HG03066 (cell line): Measurements from ENCODE around the gene STYK1.
"Not testable (repeated sequence)": the region's sequence is repeated elsewhere in the genome, so short reads cannot be mapped to it uniquely, and the experiment has no call there.

Source experiments
- ATAC-seq: cut with Tn5 transposase; IDR thresholded peaks from one replicate; pipeline ENCODE4 v1.9.1; 2021; ENCODE audit warnings: low read depth; ENCODE audit not compliant: unreplicated experiment

STYK1 gene

GRCh38 chr12:10690906-10691305 lies 17.1 kb upstream of the STYK1 start:
- no peak for ATAC-seq

- no peak for ATAC-seq
Observed at GRCh38 chr12:10689146-10689545, 15.3 kb upstream of the STYK1 start.

GRCh38 chr12:10688042-10688441 lies 14.2 kb upstream of the STYK1 start:
- ATAC-seq = no peak

GRCh38 chr12:10672231-10672868 lies 1.5 kb downstream of the STYK1 start:
- ATAC-seq = no peak

GRCh38 chr12:10669533-10669932 lies 4.3 kb downstream of the STYK1 start:
- ATAC-seq = no peak

GRCh38 chr12:10668526-10668925 lies 5.3 kb downstream of the STYK1 start:
- no peak for ATAC-seq

GRCh38 chr12:10667581-10667980 lies 6.3 kb downstream of the STYK1 start:
- ATAC-seq = no peak

GRCh38 chr12:10664499-10664898 lies 9.4 kb downstream of the STYK1 start:
- no peak for ATAC-seq

GRCh38 chr12:10663869-10664268 lies 10.0 kb downstream of the STYK1 start:
- ATAC-seq = no peak

GRCh38 chr12:10661338-10661737 lies 12.5 kb downstream of the STYK1 start:
- no peak for ATAC-seq

GRCh38 chr12:10654003-10654402 lies 19.8 kb downstream of the STYK1 start:
- ATAC-seq = no peak

- ATAC-seq = no peak
Observed at GRCh38 chr12:10652192-10652591, 21.7 kb downstream of the STYK1 start.

- ATAC-seq = not testable (repeated sequence)
Observed at GRCh38 chr12:10646576-10646975, 27.3 kb downstream of the STYK1 start.

- ATAC-seq = no peak
Observed at GRCh38 chr12:10645910-10646309, 27.9 kb downstream of the STYK1 start.

GRCh38 chr12:10641735-10642500 lies 31.9 kb downstream of the STYK1 start:
- no peak for ATAC-seq

GRCh38 chr12:10638728-10639127 lies 35.1 kb downstream of the STYK1 start:
- ATAC-seq = no peak

GRCh38 chr12:10636611-10637010 lies 37.2 kb downstream of the STYK1 start:
- no peak for ATAC-seq

- no peak for ATAC-seq
Observed at GRCh38 chr12:10636124-10636523, 37.7 kb downstream of the STYK1 start.

GRCh38 chr12:10635306-10635705 lies 38.5 kb downstream of the STYK1 start:
- ATAC-seq = no peak

- no peak for ATAC-seq
Observed at GRCh38 chr12:10634427-10634826, 39.4 kb downstream of the STYK1 start.

- no peak for ATAC-seq
Observed at GRCh38 chr12:10633541-10633940, 40.3 kb downstream of the STYK1 start.

GRCh38 chr12:10632226-10632625 lies 41.6 kb downstream of the STYK1 start:
- ATAC-seq = no peak
